B cell (primary cell): ENCODE measurements around the gene SDR39U1. TPM values are rescaled to one million over a fixed set of nuclear protein-coding genes. Genes with fewer than 3 reads are reported as not detected.

Experiments used
- ATAC-seq: fragments of 200-7000 bp; cut with Tn5 transposase; one replicate; pipeline ENCODE4 v1.10.0; 2021; ENCODE audit warnings: low read depth, mild to moderate bottlenecking, moderate number of reproducible peaks, moderate library complexity
- CTCF ChIA-PET: fragments of 350-600 bp; sonication (Branson Sonifier 250); formaldehyde crosslinking; loops from one replicate; lab custom pipeline; 2021; ENCODE audit warnings: antibody characterized with exemption, inconsistent platforms; lab: Charles Lee
- POLR2A ChIA-PET: fragments of 350-600 bp; sonication (Branson Sonifier 250); formaldehyde crosslinking; loops from one replicate; lab custom pipeline; 2021; ENCODE audit warnings: antibody characterized with exemption; lab: Charles Lee
- DNase-seq: peaks from one replicate; pipeline ENCODE4 v3.0.0; 2013
- H2AFZ ChIP-seq: 2 replicates; pipeline ENCODE4 v1.6.1; 2012; ENCODE audit warnings: mild to moderate bottlenecking, low read depth, low read length; ENCODE audit not compliant: insufficient read depth, poor library complexity, severe bottlenecking
- H3K27ac ChIP-seq, 2 donors: 1 replicate in 1 of 2; 2 replicates in 1 of 2; pipeline ENCODE4 v1.5.1; 2012 to 2013; ENCODE audit warnings: low read length in 2 of 2, mild to moderate bottlenecking in 2 of 2, moderate library complexity in 1 of 2
- H3K27me3 ChIP-seq, 4 experiments: fragments of 200-600 bp in 1 of 4; sonication (generic) in 1 of 4; replicated peaks in 1 of 4; 1 replicate in 2 of 4; 2 replicates in 2 of 4; pipeline versions ENCODE4 v1.6.1 to v1.7.0; 2013 to 2016; ENCODE audit warnings: low read length in 3 of 4, mild to moderate bottlenecking in 2 of 4, mixed read lengths in 1 of 4, moderate library complexity in 1 of 4; ENCODE audit not compliant: insufficient read depth in 4 of 4, control insufficient read depth in 3 of 4; ENCODE audit errors: control extremely low read depth in 1 of 4
- H3K36me3 ChIP-seq, 2 experiments: replicated peaks in 1 of 2; 1 replicate in 1 of 2; 2 replicates in 1 of 2; pipeline versions ENCODE4 v1.6.1 to v1.7.1; 2013; ENCODE audit warnings: low read length in 1 of 2; ENCODE audit not compliant: insufficient read depth in 2 of 2, control insufficient read depth in 1 of 2; ENCODE audit errors: control extremely low read depth in 1 of 2, extremely low read depth in 1 of 2
- H3K4me1 ChIP-seq, 2 donors: fragments of 200-600 bp in 1 of 2; sonication (generic) in 1 of 2; 1 replicate in 1 of 2; 2 replicates in 1 of 2; pipeline versions ENCODE4 v1.5.1 to v1.6.1; 2013 to 2017; ENCODE audit warnings: low read length in 2 of 2; ENCODE audit not compliant: control insufficient read depth in 2 of 2, insufficient read depth in 2 of 2
- H3K4me2 ChIP-seq: replicated peaks from 2 replicates; pipeline ENCODE3; 2012; ENCODE audit warnings: mild to moderate bottlenecking, low read depth, low read length; ENCODE audit not compliant: poor library complexity, severe bottlenecking
- H3K4me3 ChIP-seq, 5 experiments: fragments of 200-600 bp in 1 of 5; sonication (generic) in 1 of 5; 1 replicate in 3 of 5; 2 replicates in 2 of 5; pipeline versions ENCODE4 v1.5.1 to v1.7.0; 2011 to 2016; ENCODE audit warnings: low read length in 4 of 5, mild to moderate bottlenecking in 4 of 5, low read depth in 2 of 5, control low read depth in 1 of 5, moderate library complexity in 1 of 5; ENCODE audit not compliant: insufficient read depth in 1 of 5; ENCODE audit errors: control extremely low read depth in 1 of 5, extremely low read depth in 1 of 5
- H3K79me2 ChIP-seq: fragments of 200-600 bp; sonication (generic); one replicate; pipeline ENCODE4 v1.6.0; 2016; ENCODE audit warnings: low read length; ENCODE audit not compliant: control insufficient read depth, insufficient read depth
- H3K9ac ChIP-seq: fragments of 200-600 bp; sonication (generic); 2 replicates; pipeline ENCODE4 v1.6.1; 2017; ENCODE audit warnings: mild to moderate bottlenecking, low read length, moderate library complexity
- H3K9me3 ChIP-seq, 3 donors: one replicate each; pipeline versions ENCODE4 v1.6.1 to v1.7.1; 2013; ENCODE audit warnings: low read length in 2 of 3; ENCODE audit not compliant: control insufficient read depth in 2 of 3, insufficient read depth in 1 of 3; ENCODE audit errors: control extremely low read depth in 1 of 3
- H4K20me1 ChIP-seq: 2 replicates; pipeline ENCODE4 v1.6.0; 2012; ENCODE audit warnings: mild to moderate bottlenecking, low read length; ENCODE audit not compliant: insufficient read depth, control insufficient read depth, poor library complexity, severe bottlenecking
- H3K27ac Mint-ChIP-seq: one replicate; pipeline ENCODE4 v1.8.0; 2021; ENCODE audit warnings: mixed read lengths
- H3K27me3 Mint-ChIP-seq: one replicate; pipeline ENCODE4 v1.8.0; 2021; ENCODE audit warnings: mixed read lengths
- H3K4me1 Mint-ChIP-seq: one replicate; pipeline ENCODE4 v1.8.0; 2021; ENCODE audit warnings: mixed read lengths
- H3K4me3 Mint-ChIP-seq: one replicate; pipeline ENCODE4 v1.8.0; 2021; ENCODE audit warnings: mixed read lengths
- H3K9me3 Mint-ChIP-seq: one replicate; pipeline ENCODE4 v1.8.0; 2022; ENCODE audit warnings: mixed read lengths; ENCODE audit not compliant: insufficient read depth
- CTCF ChIP-seq: fragments of 200-600 bp; IDR thresholded peaks from one replicate; pipeline ENCODE4 v1.8.0; 2022; ENCODE audit warnings: antibody characterized with exemption, mild to moderate bottlenecking
- EZH2 ChIP-seq: IDR thresholded peaks from 2 replicates; pipeline ENCODE4 v1.6.1; 2012; ENCODE audit warnings: borderline replicate concordance, low read depth, mild to moderate bottlenecking, moderate library complexity, low read length; ENCODE audit not compliant: insufficient read depth, poor library complexity, severe bottlenecking
- WGBS: methylation state at CpG from one replicate; pipeline ENCODE4 v1.1.5; 2013; ENCODE audit warnings: missing lambda C conversion rate; ENCODE audit not compliant: insufficient coverage; 5-methylcytosine and 5-hydroxymethylcytosine counted together
- intact Hi-C: fragments of 100-400 bp; cut with micrococcal nuclease; formaldehyde crosslinking; loops from one replicate; pipeline ENCODE4 v1.10.0; 2022
- polyA plus RNA-seq: library from polyadenylated mRNA; depleted of rRNA; stranded (reverse); fragments of >200 nt; gene quantifications from 2 replicates; pipeline ENCODE4 v1.2.3, GENCODE V29; 2012
- total RNA-seq, 2 donors: library from RNA; stranded (reverse); fragments of 120-200 nt in 1 of 2; gene quantifications; 1 replicate in 1 of 2; 2 replicates in 1 of 2; pipeline versions ENCODE4 v1.2.3 to v1.2.4, GENCODE V29; 2013 to 2022

SDR39U1 gene
- total and polyA plus RNA-seq, 2 donors (not counting 1 experiment from before 2014, with no cell fraction given) = 126 to 247 TPM

DNA sequence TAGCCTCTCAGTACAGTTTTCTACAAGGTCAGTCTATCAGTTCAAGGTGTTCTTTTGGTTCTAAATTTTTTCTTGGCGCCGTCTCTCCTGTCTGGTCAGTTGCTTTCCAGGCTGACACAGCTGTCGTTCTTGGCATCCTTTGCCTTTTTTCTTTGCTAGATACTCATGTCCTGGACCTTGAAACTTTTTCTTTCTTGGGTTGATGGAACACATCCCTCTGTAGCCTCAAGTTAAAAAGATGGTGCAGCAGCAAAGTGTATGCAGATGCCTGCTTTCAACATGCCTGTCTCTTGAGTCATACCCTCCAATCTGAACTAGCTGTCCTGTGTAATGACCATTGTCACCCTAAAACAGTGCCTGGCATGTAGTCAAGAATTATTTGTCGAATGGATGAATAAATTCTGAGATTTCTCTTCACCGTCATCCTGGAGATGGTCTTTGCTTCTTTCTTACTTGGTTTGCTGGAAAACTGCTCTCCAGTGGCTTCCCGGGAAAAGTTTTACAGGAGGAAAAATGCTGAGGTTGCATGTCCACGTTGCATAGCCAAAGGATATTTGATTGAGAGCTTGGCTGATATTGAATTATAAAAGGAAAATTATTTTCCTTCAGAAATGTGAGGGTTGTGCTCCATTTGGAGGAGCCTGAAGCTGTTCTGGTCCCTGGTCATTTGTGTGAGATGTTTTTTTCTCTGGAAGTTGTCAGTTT lies 39.1 kb downstream of the SDR39U1 start:
- TF ChIP-seq EZH2 (no peak), CTCF (no peak)
- H3K9me3 Mint-ChIP-seq = no peaks in the 10 kb centered on the region

More for the DNA sequence above, 39.1 kb downstream of the SDR39U1 start:
- peaks cover 9 to 12% of the 10 kb centered on the region in 2 donors for H3K4me1 ChIP-seq
- ATAC-seq (no peak), DNase-seq (no peak)
- H3K27ac ChIP-seq = no peak overlapping the region
- peaks cover 0 to 3% (median 0%) of the 10 kb centered on the region in 3 donors for H3K9me3 ChIP-seq
- no peaks in the 10 kb centered on the region for H4K20me1 ChIP-seq
- no peak overlapping the region for H3K27ac Mint-ChIP-seq
- H2AFZ ChIP-seq = no peak overlapping the region
- POLR2A ChIA-PET = no interaction called here
- intact Hi-C loops = no loop called here
- H3K4me2 ChIP-seq = no peak overlapping the region
- WGBS = 98% methylated on average over 7 of the region's 7 CpGs
- no peak overlapping the region for H3K9ac ChIP-seq
- CTCF ChIA-PET = interaction anchor here (0.7 to 1.5 kb wide), 2 partner anchors 10 to 42 kb away, joined by 3 to 4 read pairs; no protein-coding TSS in a partner anchor
- no peaks in the 10 kb centered on the region for H3K36me3 ChIP-seq
- no peaks in the 10 kb centered on the region for H3K79me2 ChIP-seq
- H3K4me1 Mint-ChIP-seq = peaks cover 11% of the 10 kb centered on the region
- peaks cover 0 to 29% (median 8%) of the 10 kb centered on the region in 4 experiments for H3K27me3 ChIP-seq
- no peak overlapping the region for H3K4me3 Mint-ChIP-seq
- H3K27me3 Mint-ChIP-seq = peaks cover 49% of the 10 kb centered on the region
- H3K4me3 ChIP-seq = no peak overlapping the region
